HG02938 (cell line): Measurements from ENCODE around the gene GTPBP1.

ENCODE experiments used
- ATAC-seq: cut with Tn5 transposase; IDR thresholded peaks from one replicate; pipeline ENCODE4 v1.9.1; 2021; ENCODE audit warnings: mild to moderate bottlenecking, moderate library complexity; ENCODE audit not compliant: unreplicated experiment

The GTPBP1 gene

DNA sequence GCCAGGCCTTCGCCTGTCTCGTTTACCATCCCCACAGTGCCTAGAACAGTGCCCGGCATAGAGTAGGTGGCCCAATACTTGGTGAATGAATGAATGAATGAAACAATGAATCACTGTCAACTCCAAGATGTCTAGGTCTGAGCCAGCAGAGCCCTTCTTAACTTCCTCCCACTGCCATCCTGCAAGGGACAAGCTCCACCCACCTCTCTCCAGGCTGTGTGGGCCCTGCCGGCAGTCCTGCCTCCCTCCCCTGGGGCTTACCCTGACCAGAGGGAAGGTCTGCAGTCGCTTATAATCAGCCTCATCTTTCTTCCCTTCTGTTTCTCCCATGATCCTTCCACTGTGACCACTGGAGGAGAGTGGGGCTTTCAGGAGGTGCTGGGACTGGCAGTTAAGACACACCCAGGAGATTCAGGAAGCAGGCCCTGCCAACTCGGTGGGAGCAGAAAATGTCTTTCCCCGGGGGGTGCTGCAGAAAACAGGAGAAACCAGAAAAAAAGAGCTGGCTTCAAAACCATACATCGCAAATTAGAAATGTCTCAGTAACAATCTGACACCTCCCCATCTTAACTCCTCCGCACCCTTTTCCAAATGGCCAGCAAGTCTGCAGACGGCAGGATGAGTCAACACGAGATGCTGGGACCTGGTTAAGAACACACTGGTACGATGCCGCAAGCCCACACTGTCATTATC is 76.8 kb downstream of the GTPBP1 start:
- ATAC-seq, result no peak
